K562 treated with DMSO at 1 percent for 12 hours (cell line): Measurements from ENCODE around the gene KPNB1. TPM values are rescaled to one million over a fixed set of nuclear protein-coding genes. Genes with fewer than 3 reads are reported as not detected.

ENCODE experiments used
- total RNA-seq: library from RNA; unstranded; fragments of 300-600 nt; gene quantifications from 2 replicates; pipeline ENCODE4 v1.2.3, GENCODE V29; 2022; ENCODE audit not compliant: insufficient read depth

KPNB1 gene
- total RNA-seq: 51.8 and 201 TPM in 2 replicates

GRCh38 chr17:47649153-47649971 lies at the start of gene KPNB1:
Gene KPNB1, plus strand, starts transcription at chr17:47649919. Its CDS starts 326 bp downstream, at chr17:47650245.

DNA sequence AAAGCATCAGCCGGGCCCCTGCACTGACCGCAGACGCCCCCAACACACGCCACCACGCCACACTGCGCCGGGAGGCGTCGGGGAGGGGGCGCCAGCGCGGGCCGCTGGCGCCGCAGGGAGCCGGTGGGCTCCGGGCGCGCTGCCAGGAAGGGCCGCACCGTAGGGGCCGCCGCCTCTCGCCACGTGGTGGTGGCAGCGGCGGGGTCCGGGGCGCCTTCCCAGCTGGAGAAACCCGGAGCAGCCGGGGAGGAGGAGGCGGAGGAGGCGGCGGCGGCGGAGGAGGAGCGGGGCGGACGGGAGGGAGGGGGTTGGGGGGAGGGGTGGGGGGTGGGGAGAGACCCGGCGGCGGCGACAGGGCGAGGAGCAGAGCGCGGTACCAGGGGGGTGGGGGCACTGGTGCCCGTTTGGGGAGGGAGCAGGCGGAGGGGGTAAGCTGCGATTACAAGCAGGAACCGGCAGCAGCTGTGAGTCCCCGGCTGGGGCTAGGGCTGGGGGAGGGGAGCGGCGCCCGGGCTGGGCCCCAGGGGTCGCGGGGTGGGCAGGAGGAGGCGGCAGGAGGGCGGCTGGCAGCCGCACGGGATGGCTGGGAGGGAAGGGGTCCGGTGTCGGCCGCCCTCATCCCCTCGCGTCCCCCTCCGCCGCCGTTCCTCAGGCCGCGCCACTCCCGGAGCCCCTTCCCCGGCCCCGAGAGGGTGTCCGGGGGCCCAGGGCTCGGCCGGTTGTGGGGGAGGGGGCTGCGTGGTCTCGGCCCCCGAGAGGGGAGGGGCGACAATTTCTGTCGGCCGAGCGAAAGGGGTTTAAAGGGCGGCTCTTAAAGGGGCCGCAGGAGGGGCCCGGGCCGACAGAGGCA lies 44.2 kb downstream of the KPNB1 start, which contains the start of gene TBKBP1:
Gene TBKBP1 (plus strand): TSS at position 431 of the 850 bp plus-strand sequence. CDS start 1,952 bp downstream, outside the sequence.

GRCh38 chr17:47733047-47733673 lies 83.4 kb downstream of the KPNB1 start, which contains the start of gene TBX21:
Gene TBX21, plus strand, starts transcription at chr17:47733236. Its CDS starts 219 bp downstream, at chr17:47733455.

Other genes with a start within 250 kb of the KPNB1 start
- gene NPEPPS, start 118.8 kb upstream of the KPNB1 start, total RNA-seq: 28.3 and 70.4 TPM in 2 replicates
- gene TBKBP1, start 44.2 kb downstream of the KPNB1 start, total RNA-seq: 4.8 and 8.0 TPM in 2 replicates
- gene TBX21, start 83.3 kb downstream of the KPNB1 start, total RNA-seq: not detected in 2 replicates
- gene OSBPL7, start 171.9 kb downstream of the KPNB1 start, total RNA-seq: 6.1 and 14.3 TPM in 2 replicates
- gene MRPL10, start 181.6 kb downstream of the KPNB1 start, total RNA-seq: 82.5 and 101 TPM in 2 replicates
- 1.0 and 2.1 TPM in 2 replicates for gene LRRC46, start 181.8 kb downstream of the KPNB1 start, total RNA-seq
- 15.7 and 23.3 TPM in 2 replicates for gene SCRN2, start 191.4 kb downstream of the KPNB1 start, total RNA-seq
- 7.9 and 12.4 TPM in 2 replicates for gene SP6, start 201.2 kb downstream of the KPNB1 start, total RNA-seq
- gene SP2, start 246.3 kb downstream of the KPNB1 start, total RNA-seq: 6.1 and 20.9 TPM in 2 replicates